Left renal pelvis (tissue), 4 donors: ENCODE measurements around the gene POLR1A. TPM values are rescaled to one million over a fixed set of nuclear protein-coding genes. Genes with fewer than 3 reads are reported as not detected.

Experiments
- DNase-seq, 4 donors: peaks; one replicate each; pipeline ENCODE4 v3.0.0-alpha.2; 2013; ENCODE audit warnings: low read depth in 4 of 4, low spot score in 3 of 4
- polyA plus RNA-seq, 4 donors: library from polyadenylated mRNA; unstranded; fragments of 120-200 nt; gene quantifications; one replicate each; pipeline ENCODE4 v1.2.1, GENCODE V29; 2013; ENCODE audit not compliant: insufficient read length in 4 of 4

Gene POLR1A
- polyA plus RNA-seq, 4 donors = 17.1 to 22.3 (median 19.1) TPM

GRCh38 chr2:85987266-85988174, 118.2 kb downstream of the POLR1A start:
- DNase-seq = no peak

GRCh38 chr2:85986121-85986520, 119.6 kb downstream of the POLR1A start:
- DNase-seq = no peak

- DNase-seq = no peak
Measured at GRCh38 chr2:85984788-85985187, 120.9 kb downstream of the POLR1A start.

GRCh38 chr2:85983766-85984165, 121.9 kb downstream of the POLR1A start:
- DNase-seq = no peak

GRCh38 chr2:85981579-85982247, 124.0 kb downstream of the POLR1A start:
- no peak for DNase-seq

GRCh38 chr2:85978883-85979780, 126.6 kb downstream of the POLR1A start:
- DNase-seq = no peak

- no peak for DNase-seq
Measured at GRCh38 chr2:85976106-85976920, 129.4 kb downstream of the POLR1A start.

GRCh38 chr2:85975581-85975980, 130.1 kb downstream of the POLR1A start:
- DNase-seq = no peak

GRCh38 chr2:85974390-85974789, 131.3 kb downstream of the POLR1A start:
- DNase-seq = no peak

- no peak for DNase-seq
Measured at GRCh38 chr2:85972355-85972754, 133.3 kb downstream of the POLR1A start.

- no peak for DNase-seq
Measured at GRCh38 chr2:85971366-85971765, 134.3 kb downstream of the POLR1A start.

Other genes starting within 250 kb of the POLR1A start
- 10 to 100 TPM; 12.5 to 19.7 (median 13.0) TPM for gene ST3GAL5, start 216.9 kb downstream of the POLR1A start, polyA plus RNA-seq
- 100 to 1,000 TPM; 105 to 147 (median 134) TPM for gene PTCD3, start 349 bp upstream of the POLR1A start, polyA plus RNA-seq
- gene IMMT, start 89.6 kb upstream of the POLR1A start, polyA plus RNA-seq = 100 to 1,000 TPM in 3 of 4 donors, 10 to 100 TPM in 1; 63.1 to 111 (median 108) TPM
- 10 to 100 TPM; 38.4 to 62.0 (median 50.5) TPM for gene MRPL35, start 93.6 kb upstream of the POLR1A start, polyA plus RNA-seq
- gene REEP1, start 231.7 kb upstream of the POLR1A start, polyA plus RNA-seq = 10 to 100 TPM in 1 of 4 donors, 1 to 10 TPM in 3; 3.3 to 11.0 (median 4.1) TPM